MM.1S (cell line): ENCODE data around the gene KAT6B.

ENCODE experiments used
- DNase-seq: peaks from one replicate; pipeline ENCODE4 v3.0.0-alpha.2; 2015
- H2AFZ ChIP-seq: fragments of 300-600 bp; sonication (generic); 2 replicates; pipeline ENCODE4 v1.6.0; 2016; ENCODE audit warnings: antibody characterized with exemption, low read length
- H3F3A ChIP-seq: fragments of 300-600 bp; sonication (generic); 2 replicates; pipeline ENCODE4 v1.6.1; 2016; ENCODE audit warnings: mild to moderate bottlenecking, antibody characterized with exemption, low read length, moderate library complexity, mixed read lengths; ENCODE audit not compliant: insufficient read depth
- H3K27ac ChIP-seq: fragments of 300-600 bp; sonication (generic); 2 replicates; pipeline ENCODE4 v1.5.1; 2016; ENCODE audit warnings: mild to moderate bottlenecking, low read length
- H3K27me3 ChIP-seq: fragments of 300-600 bp; sonication (generic); replicated peaks from 2 replicates; pipeline ENCODE4 v1.6.0; 2016; ENCODE audit warnings: low read length; ENCODE audit not compliant: insufficient read depth
- H3K36me3 ChIP-seq: fragments of 300-600 bp; sonication (generic); replicated peaks from 2 replicates; pipeline ENCODE4 v1.6.1; 2016; ENCODE audit warnings: mild to moderate bottlenecking, low read length, mixed read lengths; ENCODE audit not compliant: insufficient read depth
- H3K4me1 ChIP-seq: fragments of 300-600 bp; sonication (generic); 2 replicates; pipeline ENCODE4 v1.6.1; 2016; ENCODE audit warnings: low read length, mixed read lengths
- H3K4me2 ChIP-seq: fragments of 300-600 bp; sonication (generic); 2 replicates; pipeline ENCODE4 v1.6.0; 2016; ENCODE audit warnings: low read depth, low read length
- H3K4me3 ChIP-seq: fragments of 300-600 bp; sonication (generic); 2 replicates; pipeline ENCODE4 v1.5.1; 2016; ENCODE audit warnings: low read length, mixed read lengths
- H3K79me2 ChIP-seq: fragments of 300-600 bp; sonication (generic); 2 replicates; pipeline ENCODE4 v1.6.1; 2016; ENCODE audit warnings: mixed run types, low read length, mixed read lengths
- H3K9ac ChIP-seq: fragments of 300-600 bp; sonication (generic); 2 replicates; pipeline ENCODE4 v1.6.1; 2016; ENCODE audit warnings: low read length, mixed read lengths
- H3K9me2 ChIP-seq: fragments of 300-600 bp; sonication (generic); replicated peaks from 2 replicates; pipeline ENCODE4 v1.6.1; 2016; ENCODE audit warnings: mild to moderate bottlenecking, low read length, mixed read lengths; ENCODE audit not compliant: insufficient read depth
- H3K9me3 ChIP-seq: fragments of 300-600 bp; sonication (generic); replicated peaks from 2 replicates; pipeline ENCODE4 v1.6.1; 2016; ENCODE audit warnings: mild to moderate bottlenecking, low read length, mixed read lengths; ENCODE audit not compliant: insufficient read depth
- H4K20me1 ChIP-seq: fragments of 300-600 bp; sonication (generic); 2 replicates; pipeline ENCODE4 v1.6.1; 2016; ENCODE audit warnings: mild to moderate bottlenecking, low read length, moderate library complexity, mixed read lengths; ENCODE audit not compliant: insufficient read depth
- CTCF ChIP-seq: fragments of 300-600 bp; sonication (generic); IDR thresholded peaks from 2 replicates; pipeline ENCODE4 v1.5.1; 2016; ENCODE audit warnings: antibody characterized with exemption, low read length, mixed read lengths
- EZH2 ChIP-seq: fragments of 300-600 bp; sonication (generic); optimal IDR thresholded peaks from 2 replicates; pipeline ENCODE3; 2017; ENCODE audit warnings: low read depth, mild to moderate bottlenecking, antibody characterized with exemption, low read length, mixed read lengths
- EZH2phosphoT487 ChIP-seq: fragments of 300-600 bp; sonication (generic); IDR thresholded peaks from 2 replicates; pipeline ENCODE4 v1.6.1; 2018; ENCODE audit warnings: antibody characterized with exemption, low read length

KAT6B gene

GRCh38 chr10:74841265-74841973 lies 15.0 kb downstream of the KAT6B start:
- Histone ChIP-seq H3K9ac (no peak overlapping the region), H3K9me2 (no peaks in the 10 kb centered on the region), H3K79me2 (peaks cover 63% of the 10 kb centered on the region), H3F3A (no peaks in the 10 kb centered on the region), H3K4me1 (no peaks in the 10 kb centered on the region), H2AFZ (no peak overlapping the region), H3K4me2 (no peak overlapping the region), H3K27me3 (no peaks in the 10 kb centered on the region), H3K4me3 (no peak overlapping the region), H3K27ac (no peak overlapping the region), H4K20me1 (no peaks in the 10 kb centered on the region), H3K9me3 (no peaks in the 10 kb centered on the region), H3K36me3 (no peaks in the 10 kb centered on the region; the same call in 1 of the 2 replicates)
- DNase-seq: no peak
- TF ChIP-seq CTCF (no peak), EZH2phosphoT487 (no peak), EZH2 (no peak)

- H3K27ac ChIP-seq: no peak overlapping the region
- no peak overlapping the region for H3K4me3 ChIP-seq
- H3K36me3 ChIP-seq: no peaks in the 10 kb centered on the region; the same call in 1 of the 2 replicates
- H2AFZ ChIP-seq: no peak overlapping the region
- no peaks in the 10 kb centered on the region for H3K9me3 ChIP-seq
- peaks cover 58% of the 10 kb centered on the region for H3K79me2 ChIP-seq
- H3K4me2 ChIP-seq: no peak overlapping the region
- H3F3A ChIP-seq: no peaks in the 10 kb centered on the region
- DNase-seq: no peak
- H3K4me1 ChIP-seq: no peaks in the 10 kb centered on the region
- H3K9ac ChIP-seq: no peak overlapping the region
- H3K27me3 ChIP-seq: no peaks in the 10 kb centered on the region
- H3K9me2 ChIP-seq: no peaks in the 10 kb centered on the region
- no peak for TF ChIP-seq EZH2phosphoT487
- no peak for TF ChIP-seq CTCF
- TF ChIP-seq EZH2: no peak
- no peaks in the 10 kb centered on the region for H4K20me1 ChIP-seq
These were observed 16.0 kb downstream of the KAT6B start for GRCh38 chr10:74842301-74842954.

- Histone ChIP-seq H3F3A (no peaks in the 10 kb centered on the region), H3K27me3 (no peaks in the 10 kb centered on the region), H3K36me3 (no peaks in the 10 kb centered on the region; the same call in 1 of the 2 replicates), H3K4me3 (no peak overlapping the region), H3K4me2 (no peak overlapping the region), H3K27ac (no peak overlapping the region), H3K9me2 (no peaks in the 10 kb centered on the region), H3K9me3 (no peaks in the 10 kb centered on the region), H3K9ac (no peak overlapping the region), H3K79me2 (peaks cover 65% of the 10 kb centered on the region), H4K20me1 (no peaks in the 10 kb centered on the region), H3K4me1 (no peaks in the 10 kb centered on the region), H2AFZ (no peak overlapping the region)
- DNase-seq: no peak
- no peak for TF ChIP-seq EZH2
- no peak for TF ChIP-seq CTCF
- no peak for TF ChIP-seq EZH2phosphoT487
These were observed 20.6 kb downstream of the KAT6B start for GRCh38 chr10:74846958-74847357.
